GM19324 (cell line): Measurements from ENCODE around the gene TDRD12.

ENCODE experiments used
- ATAC-seq: cut with Tn5 transposase; IDR thresholded peaks from one replicate; pipeline ENCODE4 v1.9.1; 2021; ENCODE audit warnings: mild to moderate bottlenecking, moderate library complexity; ENCODE audit not compliant: unreplicated experiment, low FRiP score

Gene TDRD12

DNA sequence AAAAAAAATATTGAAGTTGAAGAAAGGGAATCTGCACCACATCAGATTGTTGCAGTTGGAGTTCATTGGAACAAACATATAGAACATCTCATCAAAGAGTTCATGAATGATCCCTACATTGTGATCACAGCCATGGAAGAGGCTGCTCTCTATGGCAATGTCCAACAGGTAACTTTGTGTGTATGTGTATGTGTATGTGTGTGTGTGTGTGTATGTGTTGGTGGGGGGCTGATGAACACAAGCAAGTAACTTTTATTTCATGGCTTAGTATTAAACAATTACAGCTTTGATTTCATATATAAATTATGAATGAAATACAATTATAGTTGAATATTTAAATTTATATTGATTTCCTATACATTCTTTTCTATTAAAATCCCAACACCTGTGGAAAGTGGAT, 80.6 kb downstream of the TDRD12 start:
- ATAC-seq: no peak

DNA sequence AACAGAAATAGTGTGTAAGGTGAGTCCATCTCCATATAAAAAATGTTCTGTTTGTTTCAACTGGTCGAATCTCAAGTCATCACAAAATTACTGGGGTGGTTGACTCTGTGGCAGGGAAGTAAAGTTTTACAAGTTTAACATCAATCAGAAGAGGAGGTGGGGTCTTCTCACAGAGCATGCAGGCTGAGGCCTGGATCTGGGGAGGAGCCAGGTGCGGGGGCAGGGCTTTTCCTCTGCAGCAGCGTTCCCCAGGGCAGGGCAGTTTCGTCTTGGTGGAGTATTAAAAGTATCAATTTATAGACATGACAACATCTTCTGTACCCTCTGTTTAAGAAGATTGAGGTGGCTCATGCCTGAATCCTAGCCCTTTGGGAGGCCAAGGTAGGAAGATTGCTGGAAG, 81.2 kb downstream of the TDRD12 start:
- no peak for ATAC-seq

DNA sequence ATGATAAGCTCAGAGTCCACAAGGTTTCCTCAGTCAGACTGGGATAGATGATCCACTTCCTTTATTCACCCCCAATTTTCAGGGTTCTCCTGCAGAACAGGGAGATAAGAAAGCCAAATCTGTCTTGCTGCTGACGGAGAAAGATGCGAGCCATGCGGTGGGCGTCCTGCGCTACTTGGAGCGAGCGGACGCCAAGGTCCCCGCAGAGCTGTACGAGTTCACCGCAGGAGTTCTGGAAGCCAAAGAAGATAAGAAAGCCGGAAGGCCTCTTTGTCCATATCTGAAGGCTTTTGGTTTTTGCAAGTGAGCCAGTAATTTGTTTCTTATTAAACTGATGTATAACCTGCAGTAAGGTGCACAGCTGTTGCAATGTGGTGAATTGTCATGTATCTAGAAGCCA, 83.3 kb downstream of the TDRD12 start:
- ATAC-seq: no peak

GRCh38 chr19:32808236-32808635, 88.7 kb downstream of the TDRD12 start:
- ATAC-seq: no peak

- no peak for ATAC-seq
These were observed 89.7 kb downstream of the TDRD12 start for GRCh38 chr19:32809254-32809653.

- no peak for ATAC-seq
These were observed 90.2 kb downstream of the TDRD12 start for GRCh38 chr19:32809754-32810153.

GRCh38 chr19:32810452-32810851, 90.9 kb downstream of the TDRD12 start:
- ATAC-seq: no peak

DNA sequence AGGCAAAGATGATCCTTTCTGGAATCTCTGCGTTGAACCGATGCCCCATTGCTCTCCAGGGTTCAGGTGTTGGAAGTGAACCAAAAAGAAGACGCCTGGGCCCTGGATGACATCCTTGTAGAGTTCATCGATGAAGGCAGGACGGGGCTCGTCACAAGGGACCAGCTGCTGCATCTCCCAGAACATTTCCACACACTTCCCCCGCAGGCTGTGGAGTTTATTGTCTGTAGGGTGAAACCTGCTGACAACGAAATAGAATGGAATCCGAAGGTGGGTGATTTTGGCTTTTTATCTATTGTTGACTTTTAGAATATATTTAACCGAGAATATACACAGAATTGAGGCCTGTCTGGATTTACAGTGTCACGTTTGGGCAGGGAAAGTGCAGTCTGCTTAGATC, 91.6 kb downstream of the TDRD12 start:
- ATAC-seq: no peak

DNA sequence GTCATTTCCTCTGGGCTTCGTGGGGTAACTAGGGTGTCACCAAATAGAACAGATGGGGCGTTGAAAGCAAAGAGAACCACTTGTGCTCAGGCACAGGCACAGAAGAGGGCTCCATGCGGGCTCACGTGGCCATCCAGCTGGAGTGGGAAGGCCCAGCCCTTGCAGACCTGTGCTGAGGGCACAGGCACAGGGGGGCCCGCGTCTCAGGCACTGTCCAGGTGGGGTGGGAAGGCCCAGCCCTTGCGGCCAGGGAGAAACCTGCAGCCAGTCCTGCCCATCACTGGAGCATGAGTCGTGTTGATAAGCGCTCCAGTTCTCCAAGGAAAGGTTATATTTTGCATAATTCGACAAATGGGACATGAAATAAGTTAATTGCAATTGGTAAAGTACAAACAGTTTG, 92.5 kb downstream of the TDRD12 start:
- ATAC-seq: no peak

DNA sequence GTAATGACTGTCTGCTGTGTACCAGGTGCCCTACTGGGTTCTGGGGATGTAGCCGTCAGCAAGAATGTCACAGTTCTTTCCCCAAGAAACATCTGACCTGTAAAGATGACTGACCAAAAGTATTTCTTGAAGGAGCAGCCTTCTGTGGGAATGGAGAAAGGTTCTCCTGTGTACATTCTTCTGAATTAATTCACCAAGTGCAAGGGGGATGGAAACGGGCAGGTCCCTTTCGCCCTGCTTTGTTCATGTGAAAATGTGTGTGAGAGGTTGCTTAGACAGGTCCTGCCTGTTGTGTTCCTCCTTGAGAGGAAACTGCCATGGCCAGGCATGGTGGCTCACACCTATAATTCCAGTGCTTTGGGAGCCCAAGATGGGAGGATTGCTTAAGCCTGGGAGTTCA, 93.0 kb downstream of the TDRD12 start:
- ATAC-seq: no peak

DNA sequence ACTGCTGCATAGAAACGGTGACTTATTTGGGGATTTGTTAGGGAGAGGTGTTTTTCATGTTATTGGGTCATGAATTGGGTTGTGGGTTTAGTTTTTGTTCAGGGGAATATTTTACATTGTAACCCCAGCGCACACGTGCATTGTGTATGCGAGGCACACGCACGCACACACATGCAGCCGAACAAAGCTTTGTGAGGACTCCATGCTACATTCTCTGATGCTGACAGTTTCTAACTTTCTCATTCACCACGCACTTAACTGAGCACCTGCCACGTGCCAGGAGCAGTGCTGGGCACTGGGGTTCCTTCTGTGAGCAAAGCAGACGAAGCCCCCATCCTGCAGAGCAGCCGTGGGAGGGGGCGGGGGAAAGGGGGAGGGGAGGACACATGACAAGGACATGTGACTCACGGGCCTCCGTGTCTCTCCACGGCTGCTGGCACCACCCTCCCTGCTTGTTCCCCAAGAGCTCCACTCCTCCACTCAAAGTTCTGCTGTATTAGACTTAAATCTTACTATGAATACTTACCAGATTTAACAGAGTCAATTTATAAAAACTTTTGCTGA, 94.4 kb downstream of the TDRD12 start:
- ATAC-seq: no peak

DNA sequence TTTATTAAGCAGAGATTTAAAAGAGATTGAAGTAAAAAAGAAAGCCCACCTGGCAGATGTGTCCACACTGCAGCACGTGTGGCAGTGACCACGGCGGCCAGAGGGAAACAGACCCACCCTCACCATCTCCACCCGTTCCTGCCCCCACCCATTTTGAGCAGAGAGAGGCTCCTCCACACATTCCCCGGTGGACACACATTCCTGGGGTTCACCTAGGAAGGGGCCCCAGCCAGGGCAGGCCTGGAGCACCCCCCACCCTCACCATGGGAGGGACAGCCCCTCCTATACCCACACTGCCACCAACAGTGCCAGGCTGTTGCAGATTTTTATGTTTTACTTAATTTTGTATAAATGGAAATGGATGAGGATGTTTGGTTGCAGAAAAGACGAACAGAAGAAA, 95.1 kb downstream of the TDRD12 start:
- ATAC-seq: no peak

DNA sequence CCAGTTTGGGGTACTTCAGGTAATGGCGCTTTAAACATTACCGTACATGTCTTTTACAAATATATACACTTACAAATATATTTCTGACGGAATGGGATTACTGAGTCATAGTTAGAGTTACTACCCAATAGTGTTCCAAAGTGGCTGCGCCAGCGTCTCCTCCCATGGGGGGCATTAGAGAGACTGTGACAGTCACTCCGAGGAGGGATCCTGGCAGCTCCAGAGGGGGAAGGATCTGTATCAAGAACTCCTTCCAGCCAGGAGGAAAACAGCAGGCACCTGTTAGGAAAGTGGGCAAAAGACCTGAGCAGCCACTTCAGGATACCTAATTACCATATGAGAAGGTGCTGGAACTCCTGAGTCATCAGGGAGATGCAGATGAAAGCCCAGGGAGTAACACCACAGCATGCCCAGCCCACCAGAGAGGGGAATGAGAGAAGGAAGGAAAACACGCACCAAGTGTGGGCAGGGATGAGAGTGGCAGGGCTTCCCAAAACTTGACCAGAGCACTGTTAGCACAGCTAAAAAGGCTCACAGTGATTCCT, 97.1 kb downstream of the TDRD12 start:
- no peak for ATAC-seq

GRCh38 chr19:32817569-32818476, 98.3 kb downstream of the TDRD12 start:
- ATAC-seq: no peak

GRCh38 chr19:32818536-32818935, 99.0 kb downstream of the TDRD12 start:
- ATAC-seq: no peak

DNA sequence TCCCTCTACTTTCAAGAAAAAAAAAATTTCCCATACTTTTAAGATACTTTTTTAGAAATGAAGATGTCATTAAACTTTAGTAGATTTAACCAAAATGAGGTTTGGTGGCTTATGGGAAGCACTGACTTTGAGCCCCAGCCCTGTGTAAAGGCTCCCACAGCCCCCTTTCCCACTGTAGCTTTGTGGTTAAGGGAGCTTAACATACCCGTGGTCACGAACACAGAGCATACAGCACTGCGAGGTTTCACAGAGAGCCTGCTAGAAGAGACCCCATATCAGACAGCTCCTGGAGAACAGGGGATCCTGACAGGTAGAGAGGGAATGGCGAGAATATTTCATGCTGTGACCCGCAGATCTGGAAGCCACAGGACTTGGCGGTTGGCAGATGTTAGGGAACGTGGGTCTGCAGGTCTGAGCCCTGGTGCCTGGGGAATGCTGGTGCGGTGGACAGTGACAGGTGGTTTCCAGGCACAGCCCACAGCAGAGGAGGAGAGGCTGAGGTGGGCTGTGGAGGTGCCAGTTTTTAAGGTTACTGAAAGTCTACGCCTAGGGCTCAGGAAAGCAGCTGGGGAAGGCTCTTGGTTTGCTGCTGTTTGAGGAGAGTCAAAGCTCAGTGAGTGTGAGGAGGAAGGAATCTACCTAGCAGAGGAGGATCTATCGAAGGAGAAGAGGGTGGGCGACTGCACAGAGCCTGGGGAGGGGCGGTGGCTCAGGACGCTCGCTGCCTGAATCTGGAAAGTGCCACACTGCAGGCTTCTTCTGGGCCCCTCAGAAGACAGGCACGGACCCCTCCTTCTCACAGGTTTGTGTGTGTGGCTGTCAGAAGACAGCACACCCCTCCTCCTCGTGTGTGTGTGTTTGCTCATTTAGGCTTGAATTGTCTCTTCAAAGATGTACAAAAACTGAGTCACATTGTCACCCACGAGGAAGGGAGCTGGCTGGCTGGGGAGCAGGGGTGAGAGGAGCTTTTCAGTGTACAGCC, 100.1 kb downstream of the TDRD12 start:
- no peak for ATAC-seq

DNA sequence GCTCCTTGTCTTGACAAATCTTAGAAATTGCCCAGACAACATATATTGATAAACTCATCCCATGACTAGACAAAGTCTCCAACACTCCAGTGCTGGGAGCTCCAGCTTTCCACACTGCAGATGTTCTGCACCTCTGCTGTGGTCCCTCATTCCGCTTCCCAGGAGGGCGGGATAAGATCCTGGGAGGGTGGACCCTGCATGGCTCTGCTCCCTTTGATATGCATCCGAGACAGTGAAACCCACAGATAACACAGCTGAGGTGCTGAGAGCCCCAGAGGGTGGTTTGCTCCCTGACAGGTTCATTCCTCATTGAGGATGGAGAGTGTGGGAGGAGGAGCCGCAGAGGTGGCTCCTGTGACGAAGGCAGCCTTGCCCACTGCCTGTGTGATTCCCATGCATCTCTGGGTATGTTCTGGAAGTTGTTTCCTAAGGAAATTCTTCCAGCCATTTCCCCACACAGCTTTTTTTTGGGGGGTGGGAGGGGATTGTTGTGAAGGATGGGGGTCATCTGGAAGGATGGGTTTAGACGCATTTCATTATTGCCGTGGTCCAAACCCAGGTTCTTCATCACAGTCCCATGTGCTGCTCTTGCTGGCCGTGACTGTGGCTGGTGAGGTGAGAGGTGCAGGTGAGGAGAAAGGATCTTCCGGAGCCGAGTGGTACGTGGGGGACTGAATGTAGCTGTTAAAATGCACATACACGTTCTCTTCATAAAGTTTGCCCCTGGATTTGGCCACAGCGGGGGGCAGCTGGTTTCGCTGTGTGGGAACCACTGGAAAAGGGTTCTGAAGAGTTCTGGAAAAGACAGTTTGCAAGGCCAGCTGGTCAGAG, 103.6 kb downstream of the TDRD12 start:
- ATAC-seq: no peak

GRCh38 chr19:32823747-32824102, 104.2 kb downstream of the TDRD12 start:
- no peak for ATAC-seq

- ATAC-seq: no peak
These were observed 104.7 kb downstream of the TDRD12 start for GRCh38 chr19:32824191-32824751.
